Forelimb muscle (tissue), 1 donor: ENCODE results near the gene KLRB1. TPM values are rescaled to one million over a fixed set of nuclear protein-coding genes. Genes with fewer than 3 reads are reported as not detected.

Experiments
- polyA plus RNA-seq: library from polyadenylated mRNA; unstranded; fragments of 120-200 nt; gene quantifications from one replicate; pipeline ENCODE4 v1.2.1, GENCODE V29; 2013; ENCODE audit not compliant: insufficient read length

The KLRB1 gene
- polyA plus RNA-seq, 1 donor: 1.1 TPM

Other genes starting within 250 kb of the KLRB1 start
- 11.7 TPM for gene CLEC2D, start 61.8 kb upstream of the KLRB1 start, polyA plus RNA-seq
- gene CLECL1, start 125.2 kb upstream of the KLRB1 start, polyA plus RNA-seq: 0.32 TPM
- 0.61 TPM for gene CD69, start 153.0 kb upstream of the KLRB1 start, polyA plus RNA-seq
- gene KLRF1, start 219.6 kb upstream of the KLRB1 start, polyA plus RNA-seq: 0.13 TPM